ENCODE data around the gene KRTAP3-2.

The KRTAP3-2 gene

GRCh38 chr17:40962059-40962561 lies 37.6 kb downstream of the KRTAP3-2 start:
- no peak for DNase-seq

- no peak for DNase-seq
Observed at GRCh38 chr17:40961591-40961990, 38.1 kb downstream of the KRTAP3-2 start.

DNA sequence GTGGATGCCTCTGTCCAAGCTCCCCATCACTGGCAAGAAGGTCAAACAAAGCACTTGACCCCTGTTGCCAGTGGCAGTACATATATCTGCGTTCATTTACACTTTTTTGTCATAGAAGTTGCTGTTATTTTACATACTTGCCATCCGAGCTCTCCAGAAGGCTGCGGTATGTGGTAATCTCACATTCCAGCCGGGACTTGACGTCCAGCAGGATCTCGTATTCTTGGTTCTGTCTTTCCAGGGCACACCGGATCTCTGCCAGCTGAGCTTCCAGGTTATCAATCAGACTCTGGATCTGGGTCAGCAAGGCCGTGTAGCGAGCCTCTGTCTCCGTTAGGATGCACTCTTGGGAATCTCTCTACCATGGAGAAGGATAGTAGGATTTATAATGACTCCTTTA lies 39.6 kb downstream of the KRTAP3-2 start:
- DNase-seq: no peak

- no peak for DNase-seq
Observed at GRCh38 chr17:40958086-40958953, 41.4 kb downstream of the KRTAP3-2 start.

GRCh38 chr17:40956401-40957254 lies 43.1 kb downstream of the KRTAP3-2 start:
- no peak for DNase-seq

GRCh38 chr17:40953881-40954280 lies 45.8 kb downstream of the KRTAP3-2 start:
- DNase-seq: no peak

- DNase-seq: no peak
Observed at GRCh38 chr17:40952661-40953060, 47.0 kb downstream of the KRTAP3-2 start.

DNA sequence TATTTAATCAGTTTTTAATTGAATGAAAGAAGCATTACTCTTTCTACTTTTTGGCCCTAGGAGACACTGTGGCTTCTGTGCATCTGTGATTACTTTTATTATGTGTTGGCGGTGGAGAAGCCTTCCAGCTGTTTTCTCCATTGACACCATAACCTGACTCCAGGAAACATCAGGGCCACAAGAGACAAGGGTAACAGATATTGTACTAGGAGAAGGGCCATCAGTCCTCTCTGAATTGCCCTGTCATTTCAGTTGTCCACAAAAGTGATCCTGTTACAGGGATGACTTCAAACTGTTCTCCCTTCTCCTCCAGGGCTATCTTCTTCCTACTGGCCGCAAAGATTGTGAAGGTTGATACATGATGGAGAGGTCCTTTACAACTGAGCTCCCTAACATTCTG lies 47.6 kb downstream of the KRTAP3-2 start:
- no peak for DNase-seq

DNA sequence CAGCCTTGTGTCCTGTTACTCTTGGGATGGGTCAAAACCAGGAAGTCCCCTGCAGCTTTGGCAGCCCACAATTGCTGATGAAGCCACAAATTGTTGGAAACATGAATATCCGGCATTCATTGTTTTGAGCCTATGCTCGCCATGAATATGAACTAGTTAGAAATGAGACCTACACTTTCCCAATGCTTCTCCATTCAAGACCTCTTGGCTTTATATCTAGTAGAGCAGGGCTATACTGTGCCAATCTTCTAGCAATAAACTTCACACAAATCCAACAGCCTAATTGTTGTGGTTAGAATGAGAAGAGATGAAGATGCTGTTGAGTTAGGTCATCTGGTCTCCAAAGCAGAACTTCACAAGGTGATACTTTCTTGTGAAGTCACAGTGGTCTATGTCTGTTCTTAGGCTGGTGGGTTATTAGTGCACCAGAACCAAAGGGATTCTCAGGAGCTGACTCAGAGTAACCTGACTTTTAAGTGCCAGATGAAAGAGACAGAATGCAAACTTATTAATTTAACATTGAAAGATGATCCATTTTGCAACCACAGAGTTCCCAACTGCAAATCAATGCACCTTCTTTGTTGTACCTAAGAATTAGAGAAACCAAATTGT lies 48.6 kb downstream of the KRTAP3-2 start:
- no peak for DNase-seq

- no peak for DNase-seq
Observed at GRCh38 chr17:40950176-40950575, 49.5 kb downstream of the KRTAP3-2 start.

- peak; percentile 48 for DNase-seq
Observed at GRCh38 chr17:40949418-40949817, 50.3 kb downstream of the KRTAP3-2 start.

All from right kidney (tissue), 1 donor.